ENCODE measurements around the gene DNMBP.
A peak's percentile ranks its signal among the peaks of the same experiment; 100 is the strongest.
"Not testable (repeated sequence)": the region's sequence is repeated elsewhere in the genome, so short reads cannot be mapped to it uniquely, and the experiment has no call there.

The DNMBP gene

GRCh38 chr10:99850767-99851340 lies 158.9 kb downstream of the DNMBP start:
- no peak for DNase-seq
- TF ChIP-seq POLR2A (IDR thresholded peaks at IDR 0.05; ENCODE audit: low read length) (no peak), GATA1 (IDR thresholded peaks at IDR 0.05; ENCODE audit: low read depth, low read length) (no peak)

DNA sequence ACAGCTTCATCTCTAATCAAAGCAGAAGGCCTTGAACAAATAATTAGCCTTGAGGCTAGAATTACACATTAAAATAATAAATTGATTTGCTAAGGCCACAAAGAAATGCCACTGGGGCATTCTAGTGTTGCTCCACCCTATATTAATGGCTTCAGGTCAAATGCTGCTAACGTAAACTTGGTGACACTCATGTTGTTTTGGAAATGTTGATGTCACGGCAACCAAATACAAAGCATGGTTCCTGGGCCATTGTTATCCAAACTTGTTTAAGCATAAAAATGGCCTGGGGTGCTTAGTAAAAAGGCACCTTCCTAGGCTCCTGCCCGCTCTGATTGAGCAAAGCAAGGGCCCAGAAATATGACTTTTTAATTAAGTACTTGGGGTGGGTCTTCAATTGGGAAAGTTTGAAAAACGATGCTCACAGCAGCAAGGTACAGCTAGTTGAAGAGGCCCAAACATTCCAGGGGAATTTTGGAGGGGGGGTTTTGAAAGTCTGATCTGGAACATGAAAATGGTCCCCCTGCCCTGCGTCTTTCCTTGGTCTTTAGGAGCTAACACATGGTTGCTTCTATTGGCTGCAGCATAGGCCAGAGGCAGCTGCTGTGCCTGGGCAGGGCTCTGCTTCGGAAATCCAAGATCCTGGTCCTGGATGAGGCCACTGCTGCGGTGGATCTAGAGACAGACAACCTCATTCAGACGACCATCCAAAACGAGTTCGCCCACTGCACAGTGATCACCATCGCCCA lies 159.6 kb downstream of the DNMBP start:
- DNase-seq: no peak

GRCh38 chr10:99849536-99849935 lies 160.2 kb downstream of the DNMBP start:
- no peak for DNase-seq
- TF ChIP-seq GATA1 (IDR thresholded peaks at IDR 0.05; ENCODE audit: low read depth, low read length) (no peak), POLR2A (IDR thresholded peaks at IDR 0.05; ENCODE audit: low read length) (no peak)

More for the DNA sequence above, 159.6 kb downstream of the DNMBP start:
- TF ChIP-seq POLR2A (IDR thresholded peaks at IDR 0.05; ENCODE audit: low read length) (no peak), GATA1 (IDR thresholded peaks at IDR 0.05; ENCODE audit: low read depth, low read length) (no peak)

DNA sequence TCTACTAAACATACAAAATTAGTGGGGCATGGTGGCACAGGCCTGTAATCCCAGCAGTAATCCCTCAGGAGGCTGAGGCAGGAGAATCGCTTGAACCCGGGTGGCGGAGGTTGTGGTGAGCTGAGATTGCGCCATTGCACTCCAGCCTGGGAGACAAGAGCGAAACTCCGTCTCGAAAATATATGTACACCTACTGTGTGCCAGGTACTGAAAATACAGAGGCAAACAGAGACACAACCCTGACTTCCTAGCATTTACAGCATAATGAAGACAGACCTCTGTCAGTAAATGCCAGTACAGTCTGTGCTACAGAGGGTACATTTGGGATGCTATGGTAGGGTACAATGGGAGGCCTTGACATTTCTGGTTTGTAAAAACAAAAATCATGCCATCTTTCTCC lies 160.7 kb downstream of the DNMBP start:
- TF ChIP-seq GATA1 (IDR thresholded peaks at IDR 0.05; ENCODE audit: low read depth, low read length) (no peak), POLR2A (IDR thresholded peaks at IDR 0.05; ENCODE audit: low read length) (no peak)
- no peak for DNase-seq

DNA sequence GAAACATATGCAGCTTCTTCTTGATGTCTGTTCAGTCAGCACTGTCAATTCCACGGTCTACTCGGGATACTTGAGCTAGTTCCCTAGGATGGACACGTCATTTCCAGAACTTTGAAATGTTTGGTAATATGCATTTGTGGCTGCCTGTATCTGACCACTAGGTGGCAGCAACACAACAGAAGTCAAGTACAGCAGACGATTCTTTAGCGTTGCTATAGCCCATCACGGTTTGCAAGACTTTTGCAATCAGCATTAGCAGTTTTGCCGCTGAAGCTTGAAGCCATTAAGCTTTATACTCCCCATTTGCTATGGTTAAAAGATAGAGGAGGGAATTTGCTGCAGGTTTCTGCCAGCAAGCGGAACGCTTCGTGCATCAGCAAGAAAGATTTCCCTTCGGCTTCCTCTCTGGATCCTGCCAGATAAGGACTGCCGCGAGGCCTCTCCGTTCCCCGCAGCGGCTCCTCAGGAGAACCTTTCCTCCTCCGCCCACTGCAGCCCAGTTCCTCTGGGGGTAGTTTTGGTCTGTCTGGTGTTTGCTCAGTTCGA lies 163.8 kb downstream of the DNMBP start:
- no peak for TF ChIP-seq GATA1 (IDR thresholded peaks at IDR 0.05; ENCODE audit: low read depth, low read length)
- no peak for TF ChIP-seq POLR2A (IDR thresholded peaks at IDR 0.05; ENCODE audit: low read length)
- peak; percentile 82 to 90 for DNase-seq

GRCh38 chr10:99844433-99844955 lies 165.3 kb downstream of the DNMBP start:
- DNase-seq: no peak
- TF ChIP-seq GATA1 (IDR thresholded peaks at IDR 0.05; ENCODE audit: low read depth, low read length) (no peak), POLR2A (IDR thresholded peaks at IDR 0.05; ENCODE audit: low read length) (no peak)

DNA sequence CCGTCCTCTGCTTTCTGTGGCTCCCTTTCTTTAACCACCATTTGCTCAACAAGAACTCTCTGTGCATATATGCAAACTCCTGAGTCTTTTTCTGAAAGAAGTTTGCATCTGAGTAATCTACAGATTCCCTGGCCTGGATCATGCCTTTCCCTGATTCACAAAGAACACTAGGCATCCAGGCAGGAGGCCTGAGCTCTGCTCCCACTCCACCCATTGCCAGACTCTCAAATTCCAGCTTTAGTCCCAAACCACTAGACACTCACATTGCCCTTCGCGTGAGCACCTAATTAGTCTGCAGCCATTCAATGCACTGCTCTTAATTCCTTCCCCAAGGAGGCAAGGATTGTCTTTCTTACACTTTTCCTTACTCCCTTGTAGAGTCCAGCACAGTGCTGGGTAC lies 166.4 kb downstream of the DNMBP start:
- DNase-seq: no peak
- no peak for TF ChIP-seq POLR2A (IDR thresholded peaks at IDR 0.05; ENCODE audit: low read length)
- TF ChIP-seq GATA1 (IDR thresholded peaks at IDR 0.05; ENCODE audit: low read depth, low read length): no peak

DNA sequence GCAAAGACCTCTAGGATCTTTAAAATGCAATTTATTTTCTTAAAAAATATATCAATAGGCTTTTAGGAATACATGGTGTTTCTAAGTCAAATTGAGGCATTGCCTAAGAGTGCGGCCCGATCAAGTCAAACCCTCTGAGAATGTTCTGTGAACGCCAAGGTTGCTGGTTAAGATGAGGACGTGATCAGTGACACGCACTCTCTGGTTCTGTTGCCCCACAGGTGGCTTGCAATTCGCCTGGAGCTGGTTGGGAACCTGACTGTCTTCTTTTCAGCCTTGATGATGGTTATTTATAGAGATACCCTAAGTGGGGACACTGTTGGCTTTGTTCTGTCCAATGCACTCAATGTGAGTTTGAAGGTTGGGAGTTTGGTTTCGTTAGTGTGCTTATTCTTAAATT lies 168.0 kb downstream of the DNMBP start:
- DNase-seq: no peak
- TF ChIP-seq POLR2A (IDR thresholded peaks at IDR 0.05; ENCODE audit: low read length) (no peak), GATA1 (IDR thresholded peaks at IDR 0.05; ENCODE audit: low read depth, low read length) (no peak)

GRCh38 chr10:99840859-99841258 lies 168.9 kb downstream of the DNMBP start:
- not testable (repeated sequence) for DNase-seq

GRCh38 chr10:99836711-99837110 lies 173.0 kb downstream of the DNMBP start:
- DNase-seq: no peak
- TF ChIP-seq POLR2A (IDR thresholded peaks at IDR 0.05; ENCODE audit: low read length) (no peak), GATA1 (IDR thresholded peaks at IDR 0.05; ENCODE audit: low read depth, low read length) (no peak)

DNA sequence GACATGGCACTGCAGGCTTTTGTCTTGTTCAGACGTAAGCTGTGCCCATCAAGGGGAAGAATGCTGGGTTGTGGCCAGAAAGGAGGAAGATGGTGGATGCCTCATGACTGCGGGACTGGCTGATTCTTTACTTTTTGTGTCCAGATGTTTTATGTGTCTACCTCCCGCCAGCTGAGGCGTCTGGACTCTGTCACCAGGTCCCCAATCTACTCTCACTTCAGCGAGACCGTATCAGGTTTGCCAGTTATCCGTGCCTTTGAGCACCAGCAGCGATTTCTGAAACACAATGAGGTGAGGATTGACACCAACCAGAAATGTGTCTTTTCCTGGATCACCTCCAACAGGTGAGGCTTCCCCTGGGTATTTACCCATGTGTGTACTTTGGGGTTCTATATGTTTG lies 173.8 kb downstream of the DNMBP start:
- DNase-seq: no peak

GRCh38 chr10:99834410-99834809 lies 175.3 kb downstream of the DNMBP start:
- TF ChIP-seq POLR2A (IDR thresholded peaks at IDR 0.05; ENCODE audit: low read length): no peak
- no peak for TF ChIP-seq GATA1 (IDR thresholded peaks at IDR 0.05; ENCODE audit: low read depth, low read length)
- DNase-seq: peak in 1 of 2 experiments; percentile 21

More for the DNA sequence above, 173.8 kb downstream of the DNMBP start:
- TF ChIP-seq POLR2A (IDR thresholded peaks at IDR 0.05; ENCODE audit: low read length) (no peak), GATA1 (IDR thresholded peaks at IDR 0.05; ENCODE audit: low read depth, low read length) (no peak)

- DNase-seq: no peak
- TF ChIP-seq GATA1 (IDR thresholded peaks at IDR 0.05; ENCODE audit: low read depth, low read length) (no peak), POLR2A (IDR thresholded peaks at IDR 0.05; ENCODE audit: low read length) (no peak)
These were observed 177.3 kb downstream of the DNMBP start for GRCh38 chr10:99832439-99832838.

DNA sequence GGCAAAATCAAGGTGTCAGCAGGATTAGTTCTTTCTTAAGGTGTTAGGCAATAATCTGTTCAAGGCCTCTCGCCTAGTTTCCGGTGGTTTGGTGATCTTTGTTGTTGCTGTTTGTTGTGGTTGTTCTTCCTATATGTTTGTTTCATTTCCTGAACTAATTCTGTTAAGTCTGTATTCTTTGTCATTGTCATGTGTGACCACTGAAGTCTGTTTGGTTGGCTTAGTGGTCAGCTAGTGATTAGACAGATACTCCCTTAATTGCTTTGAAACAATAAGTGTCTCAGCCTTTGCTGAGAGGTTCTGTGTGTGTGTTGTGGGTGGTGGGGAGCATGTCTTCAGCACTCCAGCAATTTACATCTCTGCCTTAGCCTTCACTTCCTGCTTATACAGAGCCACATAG lies 181.3 kb downstream of the DNMBP start:
- TF ChIP-seq POLR2A (IDR thresholded peaks at IDR 0.05; ENCODE audit: low read length) (no peak), GATA1 (IDR thresholded peaks at IDR 0.05; ENCODE audit: low read depth, low read length) (no peak)
- no peak for DNase-seq

- TF ChIP-seq GATA1 (IDR thresholded peaks at IDR 0.05; ENCODE audit: low read depth, low read length): no peak
- no peak for TF ChIP-seq POLR2A (IDR thresholded peaks at IDR 0.05; ENCODE audit: low read length)
- DNase-seq: no peak
These were observed 181.8 kb downstream of the DNMBP start for GRCh38 chr10:99827936-99828335.
